Prostate gland (tissue), 2 donors: ENCODE results near the gene TUFM.
"Not testable (repeated sequence)": the region's sequence is repeated elsewhere in the genome, so short reads cannot be mapped to it uniquely, and the experiment has no call there.

Experiments
- CTCF ChIP-seq, 4 experiments: fragments of 200-600 bp in 2 of 4; fragments of 450-650 bp in 2 of 4; sonication (generic) in 2 of 4; IDR thresholded peaks; 1 replicate in 3 of 4; 2 replicates in 1 of 4; pipeline ENCODE4 v1.5.1; 2016 to 2019; ENCODE audit warnings: antibody characterized with exemption in 4 of 4, mild to moderate bottlenecking in 2 of 4, moderate library complexity in 2 of 4
- POLR2AphosphoS5 ChIP-seq: sonication (generic); formaldehyde crosslinking; IDR thresholded peaks from one replicate; pipeline ENCODE4 v1.6.1; 2017; ENCODE audit warnings: antibody characterized with exemption

- not testable (repeated sequence) for TF ChIP-seq POLR2AphosphoS5; CTCF (IDR thresholded peaks at IDR 0.05)
Measured at GRCh38 chr16:28890355-28890754, 44.2 kb upstream of the TUFM start.
